H9 (cell line): ENCODE data around the gene SCCPDH. TPM values are rescaled to one million over a fixed set of nuclear protein-coding genes. Genes with fewer than 3 reads are reported as not detected.

ENCODE experiments used
- DNase-seq: peaks from one replicate; pipeline ENCODE4 v3.0.0-alpha.2; 2017
- H2AFZ ChIP-seq: one replicate; pipeline ENCODE4 v1.6.1; 2013; ENCODE audit warnings: mild to moderate bottlenecking, low read length, control low read depth, moderate library complexity
- H2AK5ac ChIP-seq: 2 replicates; pipeline ENCODE4 v1.6.1; 2013; ENCODE audit warnings: low read length, control low read depth, mixed read lengths; ENCODE audit not compliant: insufficient read length
- H2BK120ac ChIP-seq: one replicate; pipeline ENCODE4 v1.6.1; 2013; ENCODE audit warnings: low read depth, mild to moderate bottlenecking, low read length, control low read depth, inconsistent platforms; ENCODE audit not compliant: poor library complexity, severe bottlenecking
- H2BK12ac ChIP-seq: 2 replicates; pipeline ENCODE4 v1.6.1; 2013; ENCODE audit warnings: low read length, control low read depth, mixed read lengths, low read depth; ENCODE audit not compliant: insufficient read length
- H2BK15ac ChIP-seq: 2 replicates; pipeline ENCODE4 v1.6.1; 2013; ENCODE audit warnings: low read depth, low read length, control low read depth
- H2BK20ac ChIP-seq: one replicate; pipeline ENCODE4 v1.6.1; 2013; ENCODE audit warnings: low read depth, mild to moderate bottlenecking, low read length, control low read depth, inconsistent platforms; ENCODE audit not compliant: poor library complexity, severe bottlenecking
- H2BK5ac ChIP-seq: 2 replicates; pipeline ENCODE4 v1.6.1; 2013; ENCODE audit warnings: low read length, control low read depth, mixed read lengths; ENCODE audit not compliant: insufficient read length
- H3K14ac ChIP-seq: 2 replicates; pipeline ENCODE4 v1.6.1; 2013; ENCODE audit warnings: low read length, control low read depth; ENCODE audit not compliant: insufficient read depth
- H3K18ac ChIP-seq: 2 replicates; pipeline ENCODE4 v1.6.1; 2013; ENCODE audit warnings: low read depth, mild to moderate bottlenecking, mixed read lengths, low read length, control low read depth; ENCODE audit not compliant: insufficient read length
- H3K23ac ChIP-seq: 2 replicates; pipeline ENCODE4 v1.6.1; 2013; ENCODE audit warnings: low read length, control low read depth, mixed read lengths, low read depth; ENCODE audit not compliant: insufficient read length
- H3K23me2 ChIP-seq: 2 replicates; pipeline ENCODE4 v1.6.1; 2013; ENCODE audit warnings: low read depth, mild to moderate bottlenecking, mixed read lengths, low read length, control low read depth; ENCODE audit not compliant: insufficient read length, poor library complexity, severe bottlenecking
- H3K27ac ChIP-seq: 2 replicates; pipeline ENCODE4 v1.5.1; 2013; ENCODE audit warnings: low read length, control low read depth, mixed read lengths, low read depth; ENCODE audit not compliant: insufficient read length
- H3K27me3 ChIP-seq: 2 replicates; pipeline ENCODE4 v1.6.1; 2013; ENCODE audit warnings: low read length, control low read depth, inconsistent platforms; ENCODE audit not compliant: insufficient read depth
- H3K4ac ChIP-seq: 2 replicates; pipeline ENCODE4 v1.6.1; 2013; ENCODE audit warnings: low read depth, mild to moderate bottlenecking, control low read depth, inconsistent platforms, low read length, moderate library complexity
- H3K4me1 ChIP-seq: 2 replicates; pipeline ENCODE4 v1.6.1; 2013; ENCODE audit warnings: low read length, control low read depth, inconsistent platforms; ENCODE audit not compliant: insufficient read depth
- H3K4me2 ChIP-seq: 2 replicates; pipeline ENCODE4 v1.6.1; 2013; ENCODE audit warnings: low read length, control low read depth, mixed read lengths; ENCODE audit not compliant: insufficient read length, insufficient read depth
- H3K56ac ChIP-seq: 2 replicates; pipeline ENCODE4 v1.6.1; 2013; ENCODE audit warnings: low read depth, mild to moderate bottlenecking, mixed read lengths, low read length, control low read depth; ENCODE audit not compliant: insufficient read length
- H3K79me1 ChIP-seq: 2 replicates; pipeline ENCODE4 v1.6.1; 2013; ENCODE audit warnings: low read depth, mild to moderate bottlenecking, moderate library complexity, low read length, control low read depth, inconsistent platforms; ENCODE audit not compliant: insufficient read depth, poor library complexity, severe bottlenecking
- H3K79me2 ChIP-seq: 2 replicates; pipeline ENCODE4 v1.6.1; 2013; ENCODE audit warnings: low read length, control low read depth, inconsistent platforms; ENCODE audit not compliant: insufficient read depth
- H3K9ac ChIP-seq: 2 replicates; pipeline ENCODE4 v1.6.1; 2013; ENCODE audit warnings: low read length, control low read depth, mixed read lengths; ENCODE audit not compliant: insufficient read length; ENCODE audit errors: extremely low read depth
- H3K9me3 ChIP-seq: one replicate; pipeline ENCODE4 v1.6.1; 2013; ENCODE audit warnings: low read depth, low read length, inconsistent platforms; ENCODE audit not compliant: control insufficient read depth
- H3T11ph ChIP-seq: one replicate; pipeline ENCODE4 v1.6.1; 2013; ENCODE audit warnings: mild to moderate bottlenecking, low read length, control low read depth, inconsistent platforms
- H4K20me1 ChIP-seq: one replicate; pipeline ENCODE4 v1.6.1; 2013; ENCODE audit not compliant: control insufficient read depth, insufficient read length, insufficient read depth
- H4K5ac ChIP-seq: 2 replicates; pipeline ENCODE4 v1.6.1; 2013; ENCODE audit warnings: low read depth, mild to moderate bottlenecking, mixed read lengths, low read length, control low read depth; ENCODE audit not compliant: insufficient read length
- H4K8ac ChIP-seq: replicated peaks from 2 replicates; pipeline ENCODE4 v1.6.1; 2013; ENCODE audit warnings: low read length, control low read depth, mixed read lengths, low read depth; ENCODE audit not compliant: insufficient read length
- H4K91ac ChIP-seq: 2 replicates; pipeline ENCODE4 v1.6.1; 2013; ENCODE audit warnings: low read depth, mild to moderate bottlenecking, moderate library complexity, mixed read lengths, low read length, control low read depth; ENCODE audit not compliant: insufficient read length
- H3K27ac Mint-ChIP-seq, 3 experiments: 2 replicates in 2 of 3; 3 replicates in 1 of 3; pipeline ENCODE4 v1.8.0; 2020 to 2021; ENCODE audit warnings: mixed read lengths in 3 of 3, mild to moderate bottlenecking in 1 of 3, moderate library complexity in 1 of 3
- H3K27me3 Mint-ChIP-seq: 2 replicates; pipeline ENCODE4 v1.8.0; 2021; ENCODE audit warnings: low read depth, mild to moderate bottlenecking, moderate library complexity, mixed read lengths
- H3K36me3 Mint-ChIP-seq, 3 experiments: 2 replicates in 2 of 3; 3 replicates in 1 of 3; pipeline ENCODE4 v1.8.0; 2020 to 2021; ENCODE audit warnings: low read depth in 3 of 3, mixed read lengths in 3 of 3; ENCODE audit not compliant: insufficient read depth in 1 of 3
- H3K4me1 Mint-ChIP-seq, 2 experiments: 2 replicates each; pipeline ENCODE4 v1.8.0; 2020; ENCODE audit warnings: mixed read lengths in 2 of 2
- H3K4me3 Mint-ChIP-seq, 2 experiments: 2 replicates in 1 of 2; 3 replicates in 1 of 2; pipeline ENCODE4 v1.8.0; 2020 to 2021; ENCODE audit warnings: mild to moderate bottlenecking in 2 of 2, mixed read lengths in 2 of 2, moderate library complexity in 1 of 2
- H3K9me3 Mint-ChIP-seq, 2 experiments: 2 replicates in 1 of 2; 3 replicates in 1 of 2; pipeline ENCODE4 v1.8.0; 2020; ENCODE audit warnings: mild to moderate bottlenecking in 2 of 2, mixed read lengths in 2 of 2, moderate library complexity in 1 of 2
- total RNA-seq: library from RNA; stranded (reverse); gene quantifications from 2 replicates; pipeline ENCODE4 v1.2.1, GENCODE V29; 2021
- TF ChIP-seq, protein P1 (sequence below): fragments of 200-600 bp; sonication (generic); conservative IDR thresholded peaks from 3 replicates; pipeline ENCODE4 v1.8.0; 2021; ENCODE audit warnings: antibody characterized with exemption, mild to moderate bottlenecking

The SCCPDH gene
- total RNA-seq, 1 experiment from 2014 or later: 20.7 TPM

DNA sequence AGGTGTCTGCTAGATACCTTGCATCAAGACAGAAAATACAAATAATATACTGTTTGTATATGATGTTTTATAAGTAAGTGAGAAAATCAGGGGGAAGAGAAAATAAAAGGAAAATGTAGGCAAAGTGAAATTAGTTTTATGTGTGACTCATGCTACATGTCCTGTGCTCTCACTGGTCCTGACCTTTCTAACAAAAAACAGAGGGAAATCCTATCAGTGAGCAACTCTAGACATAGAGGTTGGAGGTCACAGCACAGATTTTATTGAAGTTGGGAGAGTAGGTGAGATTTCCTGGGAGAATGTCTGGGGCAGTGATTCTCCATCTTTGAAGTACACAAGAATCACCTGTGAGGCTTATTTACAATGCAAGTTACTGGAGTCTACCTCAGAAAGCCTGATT lies 9.5 kb downstream of the SCCPDH start:
- Histone ChIP-seq H3K9me3 (peaks cover 4% of the 10 kb centered on the region), H2AK5ac (no peak overlapping the region), H3K23ac (no peak overlapping the region), H4K8ac (no peak overlapping the region), H2AFZ (no peak overlapping the region), H2BK12ac (no peak overlapping the region), H3K23me2 (no peaks in the 10 kb centered on the region), H3K56ac (no peak overlapping the region), H4K5ac (no peak overlapping the region), H2BK20ac (no peak overlapping the region), H4K20me1 (no peaks in the 10 kb centered on the region), H3K27ac (no peak overlapping the region), H3K4ac (no peak overlapping the region), H2BK5ac (no peak overlapping the region), H3K9ac (no peak overlapping the region), H3K4me2 (no peak overlapping the region), H3K14ac (no peak overlapping the region), H3K18ac (no peak overlapping the region), H3K27me3 (no peaks in the 10 kb centered on the region), H2BK15ac (no peak overlapping the region), H3K79me2 (no peaks in the 10 kb centered on the region), H2BK120ac (no peak overlapping the region), H4K91ac (no peak overlapping the region), H3K79me1 (no peaks in the 10 kb centered on the region), H3K4me1 (no peaks in the 10 kb centered on the region), H3T11ph (no peak overlapping the region)
- H3K27me3 Mint-ChIP-seq: no peaks in the 10 kb centered on the region
- no peak for DNase-seq
- H3K4me3 Mint-ChIP-seq: no peak overlapping the region
- peaks cover 42 to 61% (median 60%) of the 10 kb centered on the region in 3 experiments for H3K36me3 Mint-ChIP-seq
- H3K27ac Mint-ChIP-seq: no peak overlapping the region
- H3K9me3 Mint-ChIP-seq: peaks cover 4 to 15% of the 10 kb centered on the region in 2 experiments
- no peaks in the 10 kb centered on the region for H3K4me1 Mint-ChIP-seq
- TF ChIP-seq, protein P1, sequence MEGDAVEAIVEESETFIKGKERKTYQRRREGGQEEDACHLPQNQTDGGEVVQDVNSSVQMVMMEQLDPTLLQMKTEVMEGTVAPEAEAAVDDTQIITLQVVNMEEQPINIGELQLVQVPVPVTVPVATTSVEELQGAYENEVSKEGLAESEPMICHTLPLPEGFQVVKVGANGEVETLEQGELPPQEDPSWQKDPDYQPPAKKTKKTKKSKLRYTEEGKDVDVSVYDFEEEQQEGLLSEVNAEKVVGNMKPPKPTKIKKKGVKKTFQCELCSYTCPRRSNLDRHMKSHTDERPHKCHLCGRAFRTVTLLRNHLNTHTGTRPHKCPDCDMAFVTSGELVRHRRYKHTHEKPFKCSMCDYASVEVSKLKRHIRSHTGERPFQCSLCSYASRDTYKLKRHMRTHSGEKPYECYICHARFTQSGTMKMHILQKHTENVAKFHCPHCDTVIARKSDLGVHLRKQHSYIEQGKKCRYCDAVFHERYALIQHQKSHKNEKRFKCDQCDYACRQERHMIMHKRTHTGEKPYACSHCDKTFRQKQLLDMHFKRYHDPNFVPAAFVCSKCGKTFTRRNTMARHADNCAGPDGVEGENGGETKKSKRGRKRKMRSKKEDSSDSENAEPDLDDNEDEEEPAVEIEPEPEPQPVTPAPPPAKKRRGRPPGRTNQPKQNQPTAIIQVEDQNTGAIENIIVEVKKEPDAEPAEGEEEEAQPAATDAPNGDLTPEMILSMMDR: no peak
